BJ (cell line): ENCODE results near the gene ULBP2. TPM values are rescaled to one million over a fixed set of nuclear protein-coding genes. Genes with fewer than 3 reads are reported as not detected.

Experiments used
- CTCF ChIA-PET: fragments of 350-600 bp; formaldehyde crosslinking; extraction: SDS; loops from one replicate; lab custom pipeline; 2021; ENCODE audit warnings: antibody characterized with exemption, inconsistent platforms; lab: Yijun Ruan, JAX
- POLR2A ChIA-PET: fragments of 300-600 bp; sonication (Branson Sonifier 250); formaldehyde crosslinking; extraction: SDS; loops from one replicate; lab custom pipeline; 2021; ENCODE audit warnings: antibody characterized with exemption; lab: Charles Lee
- DNase-seq: peaks from one replicate; pipeline ENCODE4 v3.0.0-alpha.2; 2011; ENCODE audit warnings: low read depth
- H3K27me3 ChIP-seq: 2 replicates; pipeline ENCODE4 v1.6.0; 2011; ENCODE audit warnings: low read length; ENCODE audit not compliant: control insufficient read depth, insufficient read depth
- H3K36me3 ChIP-seq: 2 replicates; pipeline ENCODE4 v1.5.1; 2011; ENCODE audit warnings: low read length; ENCODE audit not compliant: control insufficient read depth, insufficient read depth
- H3K4me3 ChIP-seq: 2 replicates; pipeline ENCODE4 v1.5.1; 2011; ENCODE audit warnings: low read depth, mild to moderate bottlenecking, control low read depth, low read length
- polyA plus RNA-seq: library from polyadenylated mRNA; depleted of rRNA; stranded (reverse); fragments of >200 nt; gene quantifications from 2 replicates; pipeline ENCODE4 v1.2.3, GENCODE V29; 2011; rRNA removed
- TF ChIP-seq, protein P1 (sequence below): IDR thresholded peaks from 2 replicates; pipeline ENCODE4 v1.5.1; 2011; ENCODE audit warnings: low read depth, mild to moderate bottlenecking, control low read depth, inconsistent platforms, low read length, moderate library complexity; ENCODE audit not compliant: insufficient read depth

Gene ULBP2
- polyA plus RNA-seq, 1 experiment: 22.8 TPM

DNA sequence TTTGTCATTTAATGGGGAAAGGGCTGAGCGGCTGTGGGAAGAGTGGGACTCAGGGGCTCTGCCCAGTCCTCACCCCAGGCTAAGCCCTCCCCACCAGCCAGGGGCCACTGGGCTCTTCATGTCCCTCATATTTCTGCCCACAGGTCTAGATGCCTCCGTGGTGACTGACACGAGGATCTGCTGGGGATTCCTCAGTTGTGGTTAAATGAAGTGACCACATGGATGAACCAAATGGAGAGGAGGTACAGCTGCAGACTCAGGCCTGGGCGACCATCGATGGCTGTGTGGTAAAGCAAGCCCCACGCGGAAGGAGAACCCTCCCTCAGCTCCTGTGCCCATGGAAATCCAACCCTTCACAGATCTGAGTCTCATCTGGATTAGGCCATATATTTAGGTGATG lies 54.2 kb downstream of the ULBP2 start:
- H3K36me3 ChIP-seq: no peaks in the 10 kb centered on the region
- no peak overlapping the region for H3K4me3 ChIP-seq
- ChIA-PET POLR2A (no interaction called here), CTCF (interaction anchor here (1.0 kb wide), 1 partner anchor 11 kb away, joined by 4 read pairs; no protein-coding TSS in a partner anchor)
- TF ChIP-seq, protein P1, sequence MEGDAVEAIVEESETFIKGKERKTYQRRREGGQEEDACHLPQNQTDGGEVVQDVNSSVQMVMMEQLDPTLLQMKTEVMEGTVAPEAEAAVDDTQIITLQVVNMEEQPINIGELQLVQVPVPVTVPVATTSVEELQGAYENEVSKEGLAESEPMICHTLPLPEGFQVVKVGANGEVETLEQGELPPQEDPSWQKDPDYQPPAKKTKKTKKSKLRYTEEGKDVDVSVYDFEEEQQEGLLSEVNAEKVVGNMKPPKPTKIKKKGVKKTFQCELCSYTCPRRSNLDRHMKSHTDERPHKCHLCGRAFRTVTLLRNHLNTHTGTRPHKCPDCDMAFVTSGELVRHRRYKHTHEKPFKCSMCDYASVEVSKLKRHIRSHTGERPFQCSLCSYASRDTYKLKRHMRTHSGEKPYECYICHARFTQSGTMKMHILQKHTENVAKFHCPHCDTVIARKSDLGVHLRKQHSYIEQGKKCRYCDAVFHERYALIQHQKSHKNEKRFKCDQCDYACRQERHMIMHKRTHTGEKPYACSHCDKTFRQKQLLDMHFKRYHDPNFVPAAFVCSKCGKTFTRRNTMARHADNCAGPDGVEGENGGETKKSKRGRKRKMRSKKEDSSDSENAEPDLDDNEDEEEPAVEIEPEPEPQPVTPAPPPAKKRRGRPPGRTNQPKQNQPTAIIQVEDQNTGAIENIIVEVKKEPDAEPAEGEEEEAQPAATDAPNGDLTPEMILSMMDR: no peak
- peaks cover 44% of the 10 kb centered on the region for H3K27me3 ChIP-seq
- no peak for DNase-seq

Other genes with a start within 250 kb of the ULBP2 start
- 12.4 and 16.7 TPM in 2 replicates for gene LATS1, start 223.9 kb upstream of the ULBP2 start, polyA plus RNA-seq
- gene NUP43, start 195.5 kb upstream of the ULBP2 start, polyA plus RNA-seq: 20.1 and 35.4 TPM in 2 replicates
- 63.2 and 106 TPM in 2 replicates for gene PCMT1, start 192.3 kb upstream of the ULBP2 start, polyA plus RNA-seq
- 26.3 and 32.6 TPM in 2 replicates for gene LRP11, start 77.7 kb upstream of the ULBP2 start, polyA plus RNA-seq
- gene RAET1E, start 43.9 kb upstream of the ULBP2 start, polyA plus RNA-seq: 0.22 and 0.31 TPM in 2 replicates
- 0.77 and 1.1 TPM in 2 replicates for gene RAET1G, start 18.9 kb upstream of the ULBP2 start, polyA plus RNA-seq
- gene ULBP1, start 21.9 kb downstream of the ULBP2 start, polyA plus RNA-seq: 2.6 TPM in 2 replicates
- not detected in 2 replicates for gene RAET1L, start 83.5 kb downstream of the ULBP2 start, polyA plus RNA-seq
- 5.6 and 6.0 TPM in 2 replicates for gene ULBP3, start 127.1 kb downstream of the ULBP2 start, polyA plus RNA-seq
- gene PPP1R14C, start 201.0 kb downstream of the ULBP2 start, polyA plus RNA-seq: 0.05 and 0.11 TPM in 2 replicates